IMR-90 (cell line): ENCODE results near the gene PDHB. TPM values are rescaled to one million over a fixed set of nuclear protein-coding genes. Genes with fewer than 3 reads are reported as not detected.

ENCODE experiments used
- ATAC-seq: fragments of 200-7000 bp; cut with Tn5 transposase; 2 replicates; pipeline ENCODE4 v1.9.1; 2020; ENCODE audit warnings: low read depth, mild to moderate bottlenecking, moderate library complexity
- BruUV-seq: library from RNA; stranded (reverse); fragments of 400-500 nt; replicated peaks from 2 replicates; lab custom pipeline; 2021; lab: Mats Ljungman, UMichigan
- CTCF ChIA-PET: fragments of 300-600 bp; formaldehyde crosslinking; extraction: SDS; loops from one replicate; lab custom pipeline; 2021; ENCODE audit warnings: antibody characterized with exemption; lab: Yijun Ruan, JAX
- POLR2A ChIA-PET: fragments of 300-600 bp; sonication (Branson Sonifier 250); formaldehyde crosslinking; loops from one replicate; lab custom pipeline; 2022; ENCODE audit warnings: antibody characterized with exemption; ENCODE audit not compliant: unreplicated experiment; lab: Charles Lee
- DNase-seq: peaks from one replicate; pipeline ENCODE4 v3.0.0; 2013
- H2AFZ ChIP-seq: replicated peaks from 2 replicates; pipeline ENCODE3; 2013; ENCODE audit warnings: low read length, mild to moderate bottlenecking; ENCODE audit not compliant: poor library complexity
- H2AK5ac ChIP-seq: 2 replicates; pipeline ENCODE4 v1.6.1; 2013; ENCODE audit warnings: low read depth, low read length, inconsistent platforms
- H2AK9ac ChIP-seq: replicated peaks from 2 replicates; pipeline ENCODE3; 2013; ENCODE audit warnings: mild to moderate bottlenecking, low read depth, low read length, moderate library complexity; ENCODE audit not compliant: poor library complexity
- H2BK120ac ChIP-seq: 2 replicates; pipeline ENCODE4 v1.6.1; 2013; ENCODE audit warnings: low read depth, low read length, inconsistent platforms
- H2BK15ac ChIP-seq: 3 replicates; pipeline ENCODE4 v1.6.1; 2013; ENCODE audit warnings: low read depth, low read length, inconsistent platforms
- H2BK20ac ChIP-seq: 2 replicates; pipeline ENCODE4 v1.6.1; 2013; ENCODE audit warnings: low read depth, mild to moderate bottlenecking, inconsistent platforms, low read length, moderate library complexity
- H2BK5ac ChIP-seq: 2 replicates; pipeline ENCODE4 v1.6.1; 2013; ENCODE audit warnings: mild to moderate bottlenecking, low read depth, low read length, inconsistent platforms; ENCODE audit not compliant: poor library complexity, severe bottlenecking
- H3K14ac ChIP-seq: replicated peaks from 2 replicates; pipeline ENCODE4 v1.6.1; 2013; ENCODE audit warnings: low read depth, low read length, inconsistent platforms
- H3K18ac ChIP-seq: 2 replicates; pipeline ENCODE4 v1.6.1; 2013; ENCODE audit warnings: low read depth, low read length, control low read depth
- H3K23ac ChIP-seq: 2 replicates; pipeline ENCODE4 v1.6.1; 2013; ENCODE audit warnings: low read depth, low read length, inconsistent platforms
- H3K27ac ChIP-seq: 2 replicates; pipeline ENCODE4 v1.5.1; 2013; ENCODE audit warnings: mild to moderate bottlenecking, control low read depth, low read length; ENCODE audit not compliant: insufficient read depth
- H3K27me3 ChIP-seq: 2 replicates; pipeline ENCODE4 v1.6.1; 2013; ENCODE audit warnings: low read length; ENCODE audit not compliant: control insufficient read depth, insufficient read depth
- H3K36me3 ChIP-seq: 2 replicates; pipeline ENCODE4 v1.6.1; 2013; ENCODE audit warnings: low read length, mixed read lengths; ENCODE audit not compliant: control insufficient read depth, insufficient read depth
- H3K4ac ChIP-seq: 2 replicates; pipeline ENCODE4 v1.6.1; 2013; ENCODE audit warnings: low read depth, low read length, inconsistent platforms
- H3K4me1 ChIP-seq: 2 replicates; pipeline ENCODE4 v1.6.1; 2013; ENCODE audit warnings: low read length, mixed read lengths; ENCODE audit not compliant: control insufficient read depth, insufficient read depth
- H3K4me2 ChIP-seq: 2 replicates; pipeline ENCODE4 v1.6.1; 2013; ENCODE audit warnings: low read depth, mild to moderate bottlenecking, control low read depth, low read length, moderate library complexity
- H3K4me3 ChIP-seq: 2 replicates; pipeline ENCODE4 v1.5.1; 2013; ENCODE audit warnings: low read depth, mild to moderate bottlenecking, control low read depth, low read length, moderate library complexity; ENCODE audit not compliant: insufficient read depth
- H3K56ac ChIP-seq: 2 replicates; pipeline ENCODE4 v1.6.1; 2013; ENCODE audit warnings: low read length, inconsistent platforms; ENCODE audit not compliant: insufficient read depth; ENCODE audit errors: extremely low read depth
- H3K79me1 ChIP-seq, 2 experiments: 2 replicates each; pipeline ENCODE4 v1.6.1; 2013; ENCODE audit warnings: low read length in 2 of 2, inconsistent platforms in 1 of 2, low read depth in 1 of 2
- H3K9ac ChIP-seq: 2 replicates; pipeline ENCODE4 v1.6.1; 2013; ENCODE audit warnings: low read depth, low read length, control low read depth
- H3K9me1 ChIP-seq: 2 replicates; pipeline ENCODE4 v1.6.1; 2013; ENCODE audit warnings: low read length, inconsistent platforms; ENCODE audit not compliant: insufficient read depth
- H3K9me3 ChIP-seq: 2 replicates; pipeline ENCODE4 v1.6.1; 2013; ENCODE audit warnings: low read length; ENCODE audit not compliant: control insufficient read depth, insufficient read depth
- H4K20me1 ChIP-seq: 2 replicates; pipeline ENCODE4 v1.6.1; 2013; ENCODE audit warnings: low read length, inconsistent platforms; ENCODE audit not compliant: insufficient read depth
- H4K5ac ChIP-seq: 2 replicates; pipeline ENCODE4 v1.6.1; 2013; ENCODE audit warnings: mild to moderate bottlenecking, low read depth, low read length, control low read depth
- H4K8ac ChIP-seq, 2 experiments: 2 replicates each; pipeline ENCODE4 v1.6.1; 2013; ENCODE audit warnings: low read depth in 2 of 2, low read length in 2 of 2, control low read depth in 1 of 2, inconsistent platforms in 1 of 2
- H4K91ac ChIP-seq: 2 replicates; pipeline ENCODE4 v1.6.1; 2013; ENCODE audit warnings: low read depth, low read length, inconsistent platforms; ENCODE audit not compliant: insufficient read depth
- BHLHE40 ChIP-seq: fragments of 150-350 bp; IDR thresholded peaks from 2 replicates; pipeline ENCODE4 v1.6.1; 2016; ENCODE audit warnings: mild to moderate bottlenecking, low read depth, low read length
- CEBPB ChIP-seq: IDR thresholded peaks from 2 replicates; pipeline ENCODE4 v1.6.1; 2012; ENCODE audit warnings: low read depth, low read length, improper control_type of control experiment
- FOS ChIP-seq: fragments of 150-350 bp; IDR thresholded peaks from 2 replicates; pipeline ENCODE4 v1.6.1; 2016; ENCODE audit warnings: low read depth, low read length
- MAFK ChIP-seq: IDR thresholded peaks from 2 replicates; pipeline ENCODE4 v1.6.1; 2012; ENCODE audit warnings: low read depth, low read length, improper control_type of control experiment
- RFX5 ChIP-seq: IDR thresholded peaks from 2 replicates; pipeline ENCODE4 v1.8.0; 2012; ENCODE audit warnings: low read depth, mild to moderate bottlenecking, low read length, moderate library complexity
- SMC3 ChIP-seq: fragments of 150-350 bp; IDR thresholded peaks from 2 replicates; pipeline ENCODE4 v1.6.1; 2016; ENCODE audit warnings: low read depth, mild to moderate bottlenecking, antibody characterized with exemption, low read length, moderate library complexity
- WGBS, 2 experiments: methylation state at CpG; one replicate each; pipeline versions ENCODE4 v1.1.5 to v1.1.7; 2013; ENCODE audit warnings: missing lambda C conversion rate in 2 of 2; ENCODE audit not compliant: insufficient read length in 1 of 2; ENCODE audit errors: extremely low coverage in 2 of 2; 5-methylcytosine and 5-hydroxymethylcytosine counted together
- dilution Hi-C: fragments of 300-500 bp; cut with HindIII; formaldehyde crosslinking; loops from one replicate; pipeline ENCODE4 v1.14.3; 2018; ENCODE audit warnings: low sequenced_read_pairs; ENCODE audit not compliant: unreplicated experiment
- in situ Hi-C: fragments of 300-500 bp; cut with MboI; formaldehyde crosslinking; loops from 3 replicates; pipeline ENCODE4 v1.14.3; 2019; ENCODE audit warnings: low sequenced_read_pairs, inconsistent platforms, mixed read lengths
- intact Hi-C: fragments of 100-400 bp; cut with micrococcal nuclease; formaldehyde crosslinking; loops from 2 replicates; pipeline ENCODE4 v1.10.0; 2022
- polyA plus RNA-seq, 3 experiments: library from polyadenylated mRNA; depleted of rRNA; stranded (reverse); fragments of >200 nt; gene quantifications; 2 replicates each; pipeline ENCODE4 v1.2.3, GENCODE V29; 2012; ENCODE audit warnings: low replicate concordance in 1 of 3
- total RNA-seq: library from RNA; depleted of rRNA; stranded (reverse); fragments of >200 nt; gene quantifications from 2 replicates; pipeline ENCODE4 v1.2.3, GENCODE V29; 2012
- TF ChIP-seq, protein P1 (sequence below): conservative IDR thresholded peaks from 2 replicates; pipeline ENCODE4 v1.5.1; 2012; ENCODE audit warnings: mild to moderate bottlenecking, low read depth, low read length, improper control_type of control experiment

The PDHB gene
- total and polyA plus RNA-seq, 2 of the 4 experiments (the other 2 are of a cell fraction), result 69.2 to 73.5 TPM

DNA sequence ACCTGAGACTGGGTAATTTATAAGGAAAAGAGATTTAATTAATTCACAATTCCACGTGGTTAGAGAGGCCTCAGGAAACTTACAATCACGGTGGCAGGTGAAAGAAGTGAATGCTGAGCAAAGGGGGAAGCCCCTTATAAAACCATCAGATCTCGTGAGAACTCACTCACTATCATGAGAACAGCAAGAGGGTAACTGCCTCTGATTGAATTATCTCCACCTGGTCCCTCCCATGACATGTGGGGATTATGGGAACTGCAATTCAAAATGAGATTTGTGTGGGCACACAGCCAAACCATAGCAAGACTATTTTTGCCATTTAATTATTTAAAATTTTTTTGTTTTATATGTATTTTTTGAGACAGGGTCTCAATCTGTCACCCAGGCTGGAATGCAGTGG lies 31.2 kb upstream of the PDHB start:
- no peak overlapping the region for H2BK15ac ChIP-seq
- dilution Hi-C loops, result no loop called here
- H3K4me1 ChIP-seq, result peaks cover 4% of the 10 kb centered on the region; the same call in 1 of the 2 replicates
- no peak overlapping the region for H3K14ac ChIP-seq
- no peaks in the 10 kb centered on the region for H4K20me1 ChIP-seq
- no peaks in the 10 kb centered on the region for H3K36me3 ChIP-seq
- no peak for ATAC-seq
- in situ Hi-C loops, result no loop called here
- H3K4me2 ChIP-seq, result no peak overlapping the region
- no peak overlapping the region for H4K5ac ChIP-seq
- BruUV-seq, result no TSS peak
- ChIA-PET CTCF (no interaction called here), POLR2A (no interaction called here)
- no peak for DNase-seq
- H3K9me1 ChIP-seq, result no peaks in the 10 kb centered on the region
- no peaks in the 10 kb centered on the region for H3K27me3 ChIP-seq
- H3K9me3 ChIP-seq, result no peaks in the 10 kb centered on the region
- no peak overlapping the region for H2BK20ac ChIP-seq
- no peak overlapping the region for H3K4ac ChIP-seq
- no peaks in the 10 kb centered on the region for H3K79me1 ChIP-seq
- no peak overlapping the region for H2AK5ac ChIP-seq
- H2AK9ac ChIP-seq, result no peak overlapping the region
- H3K4me3 ChIP-seq, result no peak overlapping the region
- no peak overlapping the region for H3K18ac ChIP-seq
- no peak overlapping the region for H2BK5ac ChIP-seq
- no CpG with 5 or more reads among the region's 3 CpGs for WGBS, 2 experiments
- no peak overlapping the region for H3K56ac ChIP-seq
- no peak overlapping the region for H2BK120ac ChIP-seq
- H3K9ac ChIP-seq, result no peak overlapping the region
- no peak overlapping the region for H2AFZ ChIP-seq
- no peak overlapping the region for H3K27ac ChIP-seq
- H4K8ac ChIP-seq, result no peak overlapping the region
- no peak overlapping the region for H4K91ac ChIP-seq
- H3K23ac ChIP-seq, result no peak overlapping the region
- TF ChIP-seq SMC3 (no peak), CEBPB (no peak), BHLHE40 (no peak), RFX5 (no peak), MAFK (no peak), FOS (no peak)
- TF ChIP-seq, protein P1, sequence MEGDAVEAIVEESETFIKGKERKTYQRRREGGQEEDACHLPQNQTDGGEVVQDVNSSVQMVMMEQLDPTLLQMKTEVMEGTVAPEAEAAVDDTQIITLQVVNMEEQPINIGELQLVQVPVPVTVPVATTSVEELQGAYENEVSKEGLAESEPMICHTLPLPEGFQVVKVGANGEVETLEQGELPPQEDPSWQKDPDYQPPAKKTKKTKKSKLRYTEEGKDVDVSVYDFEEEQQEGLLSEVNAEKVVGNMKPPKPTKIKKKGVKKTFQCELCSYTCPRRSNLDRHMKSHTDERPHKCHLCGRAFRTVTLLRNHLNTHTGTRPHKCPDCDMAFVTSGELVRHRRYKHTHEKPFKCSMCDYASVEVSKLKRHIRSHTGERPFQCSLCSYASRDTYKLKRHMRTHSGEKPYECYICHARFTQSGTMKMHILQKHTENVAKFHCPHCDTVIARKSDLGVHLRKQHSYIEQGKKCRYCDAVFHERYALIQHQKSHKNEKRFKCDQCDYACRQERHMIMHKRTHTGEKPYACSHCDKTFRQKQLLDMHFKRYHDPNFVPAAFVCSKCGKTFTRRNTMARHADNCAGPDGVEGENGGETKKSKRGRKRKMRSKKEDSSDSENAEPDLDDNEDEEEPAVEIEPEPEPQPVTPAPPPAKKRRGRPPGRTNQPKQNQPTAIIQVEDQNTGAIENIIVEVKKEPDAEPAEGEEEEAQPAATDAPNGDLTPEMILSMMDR, result no peak
- intact Hi-C loops, result no loop called here
